DND-41 (cell line): ENCODE results near the gene G6PC2.
"Not testable (repeated sequence)": the region's sequence is repeated elsewhere in the genome, so short reads cannot be mapped to it uniquely, and the experiment has no call there.

ENCODE experiments used
- EZH2 ChIP-seq: IDR thresholded peaks from 3 replicates; pipeline ENCODE4 v1.6.1; 2012; ENCODE audit warnings: borderline replicate concordance, low read depth, mild to moderate bottlenecking, moderate library complexity, low read length, inconsistent platforms; ENCODE audit not compliant: severe bottlenecking
- TF ChIP-seq, protein P1 (sequence below): IDR thresholded peaks from 2 replicates; pipeline ENCODE4 v1.5.1; 2012; ENCODE audit warnings: borderline replicate concordance, low read length, moderate library complexity, mild to moderate bottlenecking; ENCODE audit not compliant: poor library complexity, severe bottlenecking; ENCODE audit errors: extremely low read depth

DNA sequence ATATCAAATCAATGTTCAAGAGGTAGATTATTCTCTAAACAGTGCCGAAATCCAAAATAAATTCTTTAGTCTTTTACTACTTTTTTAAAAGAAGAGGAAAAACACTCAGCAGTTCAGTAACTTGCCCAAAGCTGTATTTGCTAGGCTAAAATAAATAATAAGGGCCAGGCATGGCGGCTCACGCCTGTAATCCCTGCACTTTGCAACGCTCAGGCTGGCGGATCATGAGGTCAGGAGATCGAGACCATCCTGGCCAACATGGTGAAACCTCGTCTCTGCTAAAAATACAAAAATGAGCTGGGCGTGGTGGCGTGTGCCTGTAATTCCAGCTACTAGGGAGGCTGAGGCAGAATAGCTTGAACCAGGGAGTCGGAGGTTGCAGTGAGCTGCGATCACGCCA is 18.9 kb upstream of the G6PC2 start:
- TF ChIP-seq, protein P1, sequence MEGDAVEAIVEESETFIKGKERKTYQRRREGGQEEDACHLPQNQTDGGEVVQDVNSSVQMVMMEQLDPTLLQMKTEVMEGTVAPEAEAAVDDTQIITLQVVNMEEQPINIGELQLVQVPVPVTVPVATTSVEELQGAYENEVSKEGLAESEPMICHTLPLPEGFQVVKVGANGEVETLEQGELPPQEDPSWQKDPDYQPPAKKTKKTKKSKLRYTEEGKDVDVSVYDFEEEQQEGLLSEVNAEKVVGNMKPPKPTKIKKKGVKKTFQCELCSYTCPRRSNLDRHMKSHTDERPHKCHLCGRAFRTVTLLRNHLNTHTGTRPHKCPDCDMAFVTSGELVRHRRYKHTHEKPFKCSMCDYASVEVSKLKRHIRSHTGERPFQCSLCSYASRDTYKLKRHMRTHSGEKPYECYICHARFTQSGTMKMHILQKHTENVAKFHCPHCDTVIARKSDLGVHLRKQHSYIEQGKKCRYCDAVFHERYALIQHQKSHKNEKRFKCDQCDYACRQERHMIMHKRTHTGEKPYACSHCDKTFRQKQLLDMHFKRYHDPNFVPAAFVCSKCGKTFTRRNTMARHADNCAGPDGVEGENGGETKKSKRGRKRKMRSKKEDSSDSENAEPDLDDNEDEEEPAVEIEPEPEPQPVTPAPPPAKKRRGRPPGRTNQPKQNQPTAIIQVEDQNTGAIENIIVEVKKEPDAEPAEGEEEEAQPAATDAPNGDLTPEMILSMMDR: not testable (repeated sequence)
- TF ChIP-seq EZH2: not testable (repeated sequence)
